ENCODE measurements around the gene NOL11. TPM values are rescaled to one million over a fixed set of nuclear protein-coding genes. Genes with fewer than 3 reads are reported as not detected.

NOL11 gene
- 10 to 100 TPM; 48.3 to 60.7 TPM for total RNA-seq
- 61.8 TPM for polyA plus RNA-seq (2013, experiment 1 of 2)
- 55.2 TPM for polyA plus RNA-seq (2013, experiment 2 of 2)
- long read RNA-seq, experiment 1, transcript NOL11-201 (18 exons, 2,947 nt), result major isoform, 16 of 32 reads
- long read RNA-seq, experiment 1, partial matches to known transcripts, result 5 of 32 reads
- long read RNA-seq, experiment 1, other reads (novel, unspliced or antisense), result 10 of 32 reads
- long read RNA-seq, experiment 2, transcript NOL11-201 (18 exons, 2,947 nt), result major isoform, 79 of 91 reads
- long read RNA-seq, experiment 2, partial matches to known transcripts, result 8 of 91 reads
- long read RNA-seq, experiment 2, other reads (novel, unspliced or antisense), result 4 of 91 reads
- long read RNA-seq, experiment 3, transcript NOL11-201 (18 exons, 2,947 nt), result major isoform, 306 of 348 reads
- long read RNA-seq, experiment 3, partial matches to known transcripts, result 21 of 348 reads
- long read RNA-seq, experiment 3, other reads (novel, unspliced or antisense), result 20 of 348 reads
- long read RNA-seq, experiment 4, transcript NOL11-201 (18 exons, 2,947 nt), result major isoform, 85 of 95 reads
- long read RNA-seq, experiment 4, partial matches to known transcripts, result 6 of 95 reads
- long read RNA-seq, experiment 4, other reads (novel, unspliced or antisense), result 4 of 95 reads

DNA sequence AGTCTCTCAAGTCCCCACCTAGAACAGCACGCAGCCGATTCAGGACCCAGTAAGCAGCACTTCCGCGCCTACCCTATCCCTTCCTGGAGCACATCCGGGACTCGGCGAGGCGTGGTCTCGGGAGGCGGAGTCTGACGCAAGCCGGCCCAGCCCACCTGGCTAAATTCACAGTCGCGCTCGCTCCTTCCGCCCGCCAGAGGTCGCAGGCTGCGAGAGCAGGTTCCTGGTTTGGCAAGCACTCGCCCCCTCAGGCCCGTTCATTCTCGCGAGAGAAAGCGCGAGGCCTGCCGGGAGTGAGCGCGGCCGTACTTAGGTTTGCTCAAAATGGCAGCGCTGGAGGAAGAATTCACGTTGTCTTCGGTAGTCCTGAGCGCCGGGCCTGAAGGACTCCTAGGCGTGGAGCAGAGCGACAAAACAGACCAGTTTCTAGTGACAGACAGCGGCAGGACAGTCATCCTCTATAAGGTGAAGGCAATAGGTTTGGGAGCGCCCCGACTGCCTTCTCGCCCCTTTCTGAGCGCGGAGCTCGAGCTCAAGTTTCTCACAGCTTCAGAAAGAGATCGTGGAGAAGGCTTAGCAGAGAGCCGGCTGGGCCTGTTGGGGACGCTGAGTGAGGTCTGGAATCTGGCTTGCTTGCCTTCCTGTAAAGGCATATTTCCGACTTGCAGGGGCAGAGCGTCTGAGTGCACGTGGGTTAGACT is at the start of gene NOL11:
TSS of gene NOL11 (plus strand) at position 313 of the 701 bp plus-strand sequence. CDS start at position 325, 12 bp downstream.
- peak within 1 kb of the TSS; percentile 93 for H3K4me3 ChIP-seq (ENCODE audit: low read length)
- H3K27ac ChIP-seq (ENCODE audit: low read depth, low read length), result peak within 1 kb of the TSS; percentile 74
- H3K4me1 Mint-ChIP-seq, result peaks cover 4% of the 10 kb centered on the region
- H3K4me1 ChIP-seq (ENCODE audit: control insufficient read depth, insufficient read depth, low read length), result peaks cover 2% of the 10 kb centered on the region
- no peaks in the 10 kb centered on the region for H3K27me3 Mint-ChIP-seq (ENCODE audit: insufficient read depth)
- peak within 1 kb of the TSS; percentile 99 for H3K27ac Mint-ChIP-seq
- 0% methylated on average over 31 to 49 of the region's 49 CpGs for WGBS, 2 experiments (ENCODE audit: insufficient coverage in 1 of 2, insufficient read length in 1 of 2)
- peak; percentile 94 for TF ChIP-seq CTCF (conservative IDR thresholded peaks at IDR 0.05)
- H3K36me3 ChIP-seq (ENCODE audit: control insufficient read depth, insufficient read depth, low read length), result peaks cover 29% of the 10 kb centered on the region
- H3K9me3 ChIP-seq (ENCODE audit: control insufficient read depth, low read length), result peaks cover 8% of the 10 kb centered on the region
- DNase-seq, result peak; percentile 100
- peaks cover 22% of the 10 kb centered on the region for H3K36me3 Mint-ChIP-seq (ENCODE audit: low read depth)
- H3K27me3 ChIP-seq (ENCODE audit: control insufficient read depth, insufficient read depth, low read length, poor library complexity, severe bottlenecking), result no peaks in the 10 kb centered on the region
- peaks cover 9% of the 10 kb centered on the region for H3K9me3 Mint-ChIP-seq
- H3K4me3 Mint-ChIP-seq, result peak within 1 kb of the TSS; percentile 96
- peak within 1 kb of the TSS; percentile 94 for H3K9ac ChIP-seq (ENCODE audit: extremely low read depth, low read length, poor library complexity, severe bottlenecking)

DNA sequence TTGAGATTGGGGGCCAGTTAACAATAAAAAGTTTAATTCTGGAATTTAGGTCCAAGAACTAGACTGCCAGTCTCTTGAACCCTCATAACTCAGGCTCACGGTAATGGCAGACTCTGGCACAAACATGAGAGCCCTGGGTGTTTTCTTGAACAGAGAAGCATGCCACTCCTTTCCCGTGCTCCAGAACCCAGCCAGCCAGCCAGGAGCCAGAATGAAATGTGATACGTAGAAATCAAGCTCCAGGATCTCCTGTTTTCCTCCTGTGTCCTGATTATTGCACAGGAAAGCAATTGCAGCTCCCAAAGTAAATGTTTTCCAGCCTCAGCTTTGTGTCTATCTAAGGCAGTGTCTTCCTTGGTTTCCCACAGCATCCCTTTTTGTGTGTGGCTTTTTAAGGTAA is 46.2 kb upstream of the NOL11 start:
- H3K4me1 Mint-ChIP-seq, result no peaks in the 10 kb centered on the region
- TF ChIP-seq CTCF (conservative IDR thresholded peaks at IDR 0.05), result no peak
- H3K36me3 ChIP-seq (ENCODE audit: control insufficient read depth, insufficient read depth, low read length), result peaks cover 15% of the 10 kb centered on the region
- H3K9ac ChIP-seq (ENCODE audit: extremely low read depth, low read length, poor library complexity, severe bottlenecking), result no peak overlapping the region
- H3K27me3 Mint-ChIP-seq (ENCODE audit: insufficient read depth), result no peaks in the 10 kb centered on the region
- no peak overlapping the region for H3K27ac ChIP-seq (ENCODE audit: low read depth, low read length)
- H3K9me3 Mint-ChIP-seq, result peaks cover 6% of the 10 kb centered on the region
- peaks cover 29% of the 10 kb centered on the region for H3K36me3 Mint-ChIP-seq (ENCODE audit: low read depth)
- H3K4me3 Mint-ChIP-seq, result no peak overlapping the region
- H3K4me1 ChIP-seq (ENCODE audit: control insufficient read depth, insufficient read depth, low read length), result no peaks in the 10 kb centered on the region
- no peak for DNase-seq
- WGBS, 2 experiments (ENCODE audit: insufficient coverage in 1 of 2, insufficient read length in 1 of 2), result 89 to 95% methylated on average over 2 to 3 of the region's 3 CpGs
- peaks cover 5% of the 10 kb centered on the region for H3K9me3 ChIP-seq (ENCODE audit: control insufficient read depth, low read length)
- no peaks in the 10 kb centered on the region for H3K27me3 ChIP-seq (ENCODE audit: control insufficient read depth, insufficient read depth, low read length, poor library complexity, severe bottlenecking)
- no peak overlapping the region for H3K27ac Mint-ChIP-seq
- no peak overlapping the region for H3K4me3 ChIP-seq (ENCODE audit: low read length)

GRCh38 chr17:67672592-67673335 is 45.0 kb upstream of the NOL11 start:
- Mint-ChIP-seq H3K4me3 (no peak overlapping the region), H3K36me3 (ENCODE audit: low read depth) (peaks cover 31% of the 10 kb centered on the region), H3K27ac (no peak overlapping the region), H3K4me1 (no peaks in the 10 kb centered on the region), H3K9me3 (peaks cover 6% of the 10 kb centered on the region), H3K27me3 (ENCODE audit: insufficient read depth) (no peaks in the 10 kb centered on the region)
- H3K27me3 ChIP-seq (ENCODE audit: control insufficient read depth, insufficient read depth, low read length, poor library complexity, severe bottlenecking), result no peaks in the 10 kb centered on the region
- H3K27ac ChIP-seq (ENCODE audit: low read depth, low read length), result no peak overlapping the region
- H3K4me1 ChIP-seq (ENCODE audit: control insufficient read depth, insufficient read depth, low read length), result no peaks in the 10 kb centered on the region
- 96 to 97% methylated on average over 9 to 10 of the region's 10 CpGs for WGBS, 2 experiments (ENCODE audit: insufficient coverage in 1 of 2, insufficient read length in 1 of 2)
- H3K9ac ChIP-seq (ENCODE audit: extremely low read depth, low read length, poor library complexity, severe bottlenecking), result no peak overlapping the region
- TF ChIP-seq CTCF (conservative IDR thresholded peaks at IDR 0.05), result no peak
- peaks cover 19% of the 10 kb centered on the region for H3K36me3 ChIP-seq (ENCODE audit: control insufficient read depth, insufficient read depth, low read length)
- H3K4me3 ChIP-seq (ENCODE audit: low read length), result no peak overlapping the region
- no peak for DNase-seq
- peaks cover 5% of the 10 kb centered on the region for H3K9me3 ChIP-seq (ENCODE audit: control insufficient read depth, low read length)

Data from endodermal cell (in vitro differentiated cells).